GM19240 (cell line): ENCODE measurements around the gene CACNG5.

Experiments
- DNase-seq: peaks from one replicate; pipeline ENCODE4 v3.0.0; 2011; ENCODE audit warnings: low spot score; ENCODE audit not compliant: insufficient read length

Gene CACNG5

DNA sequence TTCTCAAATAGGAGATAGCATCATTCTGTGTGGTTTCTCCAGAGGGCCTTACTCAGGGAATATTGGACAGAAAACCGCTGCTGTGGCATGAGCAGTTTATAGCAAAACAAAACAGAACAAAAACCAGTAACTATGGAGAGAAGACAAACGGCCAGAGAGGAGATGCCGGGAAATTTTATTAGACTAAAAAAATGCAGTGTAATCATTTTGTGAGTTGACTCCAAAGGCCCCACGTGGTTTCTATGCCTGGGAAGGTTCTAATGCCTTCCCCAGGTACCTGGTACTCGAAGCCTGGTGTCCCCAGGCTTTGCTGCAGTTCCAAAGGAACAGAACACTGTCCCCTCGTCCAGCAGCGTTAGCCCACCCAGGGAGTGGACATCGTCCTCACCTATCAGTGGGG lies 12.9 kb upstream of the CACNG5 start:
- DNase-seq: no peak

DNA sequence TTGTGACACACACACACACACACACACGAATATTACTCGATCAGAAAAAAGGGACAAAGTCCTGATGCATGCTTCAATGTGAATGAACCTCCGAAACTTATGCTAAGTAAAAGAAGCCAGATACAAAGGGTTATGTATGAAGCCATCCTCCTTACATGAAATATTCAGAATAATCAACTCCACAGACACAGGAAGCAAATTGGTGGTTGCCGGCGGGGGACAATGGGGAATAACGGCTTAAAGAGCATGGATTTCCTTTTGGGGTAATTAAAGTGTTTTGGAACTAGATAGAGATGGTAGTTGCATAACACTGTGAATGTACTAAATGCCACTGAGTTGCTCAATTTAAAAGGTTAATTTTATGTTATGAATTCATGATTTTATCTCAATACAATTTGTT lies 8.1 kb upstream of the CACNG5 start:
- no peak for DNase-seq

DNA sequence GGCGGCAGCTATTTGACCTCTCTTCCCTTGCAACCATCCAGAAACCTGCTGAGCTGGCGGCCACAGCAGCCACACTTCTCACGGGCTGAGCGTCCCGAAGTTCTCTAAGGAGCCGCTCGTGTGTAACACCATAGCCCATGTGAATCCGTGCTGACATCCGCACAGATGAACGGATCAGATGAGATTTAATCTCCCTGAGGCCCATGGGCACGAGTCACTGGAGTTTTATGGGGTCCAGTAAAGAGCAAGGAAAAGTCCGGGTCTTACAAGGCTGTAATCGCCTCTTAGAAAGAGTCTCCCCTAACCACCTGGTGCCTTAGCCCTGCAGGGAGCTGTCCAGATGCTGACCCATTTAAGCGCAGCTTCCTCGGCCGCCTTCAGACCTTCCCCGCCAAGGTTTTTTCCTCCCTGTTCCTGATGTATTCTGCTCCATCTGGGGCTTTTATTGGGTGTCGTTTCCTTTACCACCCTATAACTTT lies 5.5 kb upstream of the CACNG5 start:
- no peak for DNase-seq

DNA sequence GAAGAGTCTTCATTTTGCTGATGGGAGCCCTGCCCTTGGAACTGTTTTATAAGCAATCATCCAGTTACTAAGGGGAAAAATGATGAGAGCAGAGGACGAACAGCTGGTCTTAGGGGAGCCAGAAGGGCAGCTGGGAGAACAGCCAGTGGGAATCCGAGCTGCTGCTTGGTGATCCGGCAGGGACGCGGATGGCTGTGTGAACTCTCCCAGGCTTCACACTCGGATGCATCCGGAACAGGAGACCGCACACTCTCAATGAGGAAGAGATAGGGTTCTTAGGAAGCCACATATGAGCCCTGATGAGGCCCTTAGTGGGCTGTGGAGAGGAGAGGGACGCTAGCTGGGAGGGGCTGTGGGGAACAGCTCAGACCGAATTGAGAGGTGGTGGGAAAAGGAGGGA lies 5.0 kb upstream of the CACNG5 start:
- DNase-seq: no peak

DNA sequence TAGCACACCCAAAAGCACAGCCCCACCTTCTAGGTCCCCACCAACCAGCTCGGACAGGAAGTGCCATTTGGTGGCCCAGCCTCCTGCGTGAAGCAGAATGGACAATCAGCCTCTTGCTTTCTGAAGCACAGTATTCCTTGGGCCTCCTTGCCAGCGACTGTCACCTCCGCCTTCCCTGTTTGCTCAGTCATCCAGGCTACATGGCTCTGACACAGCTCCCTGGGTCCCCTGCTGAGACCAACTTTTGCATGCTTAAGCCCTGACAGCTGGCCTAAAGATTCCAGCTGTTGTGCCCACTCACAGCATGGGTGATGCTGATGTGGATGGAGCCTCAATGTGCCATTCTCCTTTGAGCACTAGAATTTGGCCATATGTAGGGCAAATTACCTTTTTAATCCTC lies 4.5 kb upstream of the CACNG5 start:
- no peak for DNase-seq

DNA sequence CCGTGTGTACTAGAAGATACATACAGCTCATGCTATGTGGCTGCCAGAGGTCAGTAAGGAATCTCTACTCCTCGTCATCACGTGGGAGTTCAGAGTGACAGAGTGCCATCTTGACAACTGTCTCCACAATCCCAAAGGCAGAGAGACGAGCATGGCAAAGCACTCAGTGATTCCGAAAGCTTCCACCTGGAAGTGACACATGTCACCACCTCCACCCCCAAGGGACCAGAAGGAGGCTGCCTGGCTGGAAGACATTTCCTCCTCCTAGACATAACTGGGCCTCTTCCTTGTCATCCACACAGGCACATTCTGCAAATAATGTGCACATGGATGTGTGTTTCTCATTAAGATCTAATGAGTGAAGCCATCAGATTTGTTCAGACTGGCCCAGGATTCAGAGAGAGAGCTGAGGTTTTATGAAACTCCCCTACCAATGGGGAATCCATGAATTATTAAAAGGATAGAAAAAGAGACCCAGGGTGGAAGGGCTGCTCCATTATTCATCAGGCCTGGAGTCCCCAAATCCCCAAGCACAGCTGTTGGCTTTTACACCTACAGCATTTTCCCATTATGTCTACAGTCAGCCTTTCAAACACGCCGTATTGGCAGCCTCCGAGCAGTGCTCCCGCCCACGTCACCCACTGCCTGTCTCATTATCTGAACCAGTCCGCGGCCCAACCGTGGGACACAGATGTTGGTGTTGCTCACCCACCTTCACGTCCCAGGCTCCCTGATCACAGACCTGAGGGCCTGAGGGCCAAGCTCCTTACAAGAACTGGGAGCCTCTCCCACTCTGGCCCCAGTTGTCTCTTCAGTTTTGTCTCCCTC lies 3.3 kb upstream of the CACNG5 start:
- DNase-seq: no peak

DNA sequence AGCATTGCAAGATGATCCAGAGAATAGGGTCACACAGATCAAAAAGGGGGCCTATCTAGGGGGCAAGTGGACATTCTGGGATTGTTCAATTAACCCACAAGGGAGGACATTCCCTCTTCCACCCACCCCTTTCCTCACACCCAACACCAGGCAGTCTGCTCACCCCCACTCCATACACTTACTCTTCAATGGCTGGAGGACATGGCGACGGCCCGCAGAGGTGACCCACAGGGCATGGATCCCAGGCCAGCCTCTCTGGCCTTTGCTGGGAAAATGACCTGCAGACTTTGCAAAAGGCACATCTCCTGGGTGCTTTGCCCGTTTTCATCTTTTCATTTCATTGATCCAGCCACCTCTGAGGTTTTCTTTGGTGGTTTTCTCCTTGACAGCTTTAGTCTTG lies 1.7 kb upstream of the CACNG5 start:
- no peak for DNase-seq

DNA sequence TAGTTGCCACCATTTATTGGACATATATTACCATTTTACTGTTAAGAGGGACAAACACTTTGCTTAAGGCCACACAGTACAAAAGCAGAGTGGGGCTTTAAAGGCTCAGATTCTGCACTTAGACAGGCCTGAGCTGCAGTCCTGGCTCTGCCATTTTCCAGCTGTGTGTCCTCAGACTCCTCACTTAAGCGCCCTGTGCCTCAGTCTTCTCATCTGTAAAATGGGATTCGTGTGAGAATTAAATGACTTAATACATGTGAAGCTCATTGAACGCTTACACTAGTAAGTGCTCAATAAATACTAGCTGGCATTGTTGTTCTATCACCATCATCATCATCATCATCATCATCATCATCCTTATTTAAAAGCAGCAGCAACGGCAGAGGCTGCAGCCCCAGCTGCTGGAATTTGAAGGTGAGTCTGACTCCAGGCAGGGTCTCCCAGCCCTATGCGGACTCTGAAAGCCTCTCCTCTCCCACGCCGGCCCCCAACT lies 445 bp upstream of the CACNG5 start:
- DNase-seq: no peak

DNA sequence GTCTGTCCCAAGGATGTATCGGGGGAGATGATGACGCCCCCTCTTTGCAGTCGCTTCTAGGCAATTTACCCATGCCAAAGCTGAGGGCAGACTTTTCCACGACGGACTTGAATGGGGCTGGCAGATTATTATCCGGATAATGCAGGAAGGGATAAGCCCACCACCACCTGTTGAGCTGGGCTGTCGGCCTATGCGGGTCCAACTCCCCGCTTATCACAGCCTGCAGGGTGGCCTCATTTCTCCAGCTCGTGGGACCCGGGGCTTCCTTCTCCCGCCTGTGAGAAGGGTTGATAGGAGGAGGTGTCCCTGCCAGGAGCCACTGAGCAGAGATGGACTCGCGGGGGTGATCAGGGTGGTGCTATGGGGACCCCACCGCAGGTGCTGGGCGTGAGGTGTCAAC lies 559 bp downstream of the CACNG5 start:
- DNase-seq: no peak

DNA sequence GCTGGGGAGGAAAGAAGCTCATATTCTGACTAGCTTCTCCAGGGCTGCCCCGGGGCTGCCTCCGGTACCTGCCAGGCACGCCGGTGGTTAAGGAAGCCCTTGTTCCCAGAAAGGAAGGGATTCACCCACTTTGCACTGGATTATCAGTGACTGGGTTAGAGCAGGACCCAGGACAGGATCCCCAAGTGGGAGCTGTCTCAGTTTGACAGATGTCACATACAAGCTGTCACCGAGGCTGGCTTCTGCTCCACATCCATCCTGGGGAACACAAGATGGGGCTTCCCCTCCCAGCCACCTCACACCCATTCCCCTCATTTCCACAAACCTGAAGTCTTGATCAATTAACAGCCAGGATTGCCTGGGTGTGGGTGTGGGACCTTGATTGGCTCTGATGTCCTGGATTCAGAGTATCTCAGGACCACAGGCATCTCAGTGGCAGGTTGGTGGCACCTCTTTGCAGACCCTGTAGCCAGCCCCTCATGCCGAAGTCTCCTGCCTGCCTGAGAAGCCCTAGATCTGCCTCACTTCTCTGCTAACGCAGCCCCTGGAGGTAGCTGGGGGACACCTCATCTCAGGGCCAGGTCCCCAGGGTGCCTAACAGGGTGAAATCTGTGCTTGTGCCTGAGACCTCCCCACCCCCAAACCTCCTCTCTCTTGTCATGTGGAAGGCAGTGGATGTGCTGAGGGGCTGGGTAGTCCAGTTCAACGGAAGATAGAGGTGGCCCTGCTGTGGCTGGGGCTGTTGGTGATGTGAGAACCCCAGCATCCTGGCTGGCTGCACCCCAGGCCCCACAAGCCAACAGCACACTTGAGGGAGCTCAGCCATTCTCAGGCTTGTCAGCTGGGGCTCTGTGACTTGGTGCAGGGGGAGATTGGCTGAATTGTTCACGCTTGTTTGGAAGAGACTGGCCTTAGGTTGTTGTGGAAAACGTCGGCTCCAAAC lies 1.4 kb downstream of the CACNG5 start:
- DNase-seq: no peak

DNA sequence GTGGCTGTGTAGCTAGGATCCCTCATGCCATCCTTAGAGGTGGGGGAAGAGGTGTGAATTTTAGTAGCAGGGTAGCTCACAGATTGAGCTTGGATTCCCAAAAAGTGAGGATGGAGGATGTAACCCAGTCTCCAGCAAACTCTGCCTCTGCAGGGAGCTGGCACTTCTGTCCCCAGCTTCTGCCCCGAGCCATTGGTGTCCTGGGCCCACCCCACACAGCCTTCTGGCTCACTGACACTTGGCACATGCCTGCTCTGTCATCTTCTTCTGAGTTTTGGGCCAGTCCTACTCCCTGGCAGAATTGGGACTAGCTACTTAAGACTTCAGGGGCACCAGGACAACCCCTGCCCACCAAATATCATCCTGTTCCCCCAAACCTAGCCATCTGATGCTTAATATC lies 2.3 kb downstream of the CACNG5 start:
- DNase-seq: no peak

DNA sequence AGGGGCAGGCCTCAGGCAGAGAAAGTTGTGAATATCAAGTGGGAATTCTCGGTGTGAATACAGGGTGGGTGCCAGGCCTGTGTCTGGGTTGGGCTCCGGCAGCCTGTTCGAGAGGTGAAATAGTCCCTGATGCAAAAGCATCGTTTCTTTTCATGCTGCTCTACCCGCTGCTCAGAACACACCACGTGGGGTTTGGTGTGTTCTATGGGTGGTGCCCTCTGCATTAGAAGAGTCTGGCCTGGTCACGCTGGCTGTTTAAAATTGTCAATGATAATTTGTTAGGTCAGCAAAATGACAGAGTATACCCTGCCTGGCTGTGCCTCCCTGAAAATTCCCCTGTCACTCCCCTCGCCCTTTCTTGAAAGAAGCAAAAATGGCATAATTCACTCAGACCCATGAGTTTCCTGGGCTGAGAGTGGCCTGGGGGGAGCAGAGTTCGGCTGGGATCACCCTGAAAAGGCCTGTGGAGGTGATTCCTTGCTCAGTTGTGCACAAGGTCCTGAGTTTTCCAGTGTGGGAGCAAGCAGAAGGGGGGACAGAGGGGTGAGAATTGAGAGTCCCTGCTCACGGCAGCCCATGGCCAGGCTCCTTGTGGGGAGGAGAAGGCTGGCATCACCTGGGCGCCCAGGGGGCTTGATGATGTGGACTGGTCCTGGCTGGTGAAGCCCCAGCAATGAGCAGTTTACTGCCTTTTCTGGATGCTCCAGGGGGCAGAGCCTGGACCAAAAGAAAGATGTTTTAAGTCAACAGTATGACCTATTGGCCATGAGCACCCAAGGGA lies 3.2 kb downstream of the CACNG5 start:
- DNase-seq: no peak

DNA sequence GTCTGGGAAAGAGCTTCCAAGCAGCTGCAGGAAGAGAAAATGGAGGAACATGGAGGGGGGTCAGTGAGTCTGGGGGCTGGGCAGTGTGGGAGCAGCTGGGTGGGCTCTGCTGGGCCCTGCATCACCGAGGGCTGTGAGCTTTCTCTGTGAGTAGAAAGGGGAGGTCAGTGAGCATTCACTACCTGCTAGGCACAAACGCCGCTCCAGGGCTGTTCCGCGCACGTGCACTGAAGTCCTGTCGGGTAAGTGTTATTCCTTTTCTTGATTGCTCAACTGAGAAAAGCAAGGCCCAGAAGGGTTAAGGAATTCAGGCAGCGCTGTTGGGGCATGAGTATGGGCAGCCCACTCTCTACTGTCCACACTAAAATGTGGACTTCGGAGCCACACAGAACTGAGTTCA lies 4.7 kb downstream of the CACNG5 start:
- DNase-seq: no peak

DNA sequence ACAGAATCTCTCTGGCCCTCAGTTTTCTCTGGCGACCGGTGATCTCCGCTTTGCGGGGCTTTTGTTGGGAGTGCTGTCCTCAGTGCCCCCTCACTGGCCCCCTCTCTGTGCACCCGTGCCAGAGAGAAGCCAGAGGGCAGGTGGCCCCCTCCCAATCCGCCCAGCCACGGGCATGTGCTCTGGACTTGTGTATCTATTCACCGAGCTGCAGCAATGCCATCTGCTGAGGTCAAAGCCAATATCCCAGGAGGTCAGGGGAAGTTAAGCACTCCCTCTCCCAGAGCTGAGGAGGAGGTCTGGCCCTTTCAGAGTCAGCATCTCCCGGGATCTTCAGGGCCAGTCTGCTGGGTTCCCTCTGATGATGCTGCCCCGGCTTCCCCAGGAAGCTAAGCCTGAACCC lies 5.1 kb downstream of the CACNG5 start:
- DNase-seq: no peak

DNA sequence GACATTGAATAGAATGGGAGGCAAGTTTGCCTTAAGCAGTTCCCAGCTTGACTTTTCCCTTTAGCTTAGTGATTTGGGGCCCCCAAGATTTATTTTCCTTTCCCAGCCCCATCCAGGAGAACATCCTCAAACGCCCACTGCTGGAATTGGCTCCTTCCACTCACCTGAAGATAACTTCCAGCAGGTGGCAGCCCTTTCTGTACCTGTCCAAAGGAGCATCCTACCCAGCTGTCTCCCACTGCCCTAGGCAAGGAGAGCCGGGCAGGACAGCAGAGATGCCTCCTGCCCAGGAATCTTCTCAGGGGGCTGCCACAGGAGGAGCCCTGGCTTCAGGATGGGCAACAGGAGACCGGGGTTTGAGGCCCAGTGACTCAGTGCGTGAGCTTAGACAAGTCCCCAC lies 6.4 kb downstream of the CACNG5 start:
- DNase-seq: no peak

DNA sequence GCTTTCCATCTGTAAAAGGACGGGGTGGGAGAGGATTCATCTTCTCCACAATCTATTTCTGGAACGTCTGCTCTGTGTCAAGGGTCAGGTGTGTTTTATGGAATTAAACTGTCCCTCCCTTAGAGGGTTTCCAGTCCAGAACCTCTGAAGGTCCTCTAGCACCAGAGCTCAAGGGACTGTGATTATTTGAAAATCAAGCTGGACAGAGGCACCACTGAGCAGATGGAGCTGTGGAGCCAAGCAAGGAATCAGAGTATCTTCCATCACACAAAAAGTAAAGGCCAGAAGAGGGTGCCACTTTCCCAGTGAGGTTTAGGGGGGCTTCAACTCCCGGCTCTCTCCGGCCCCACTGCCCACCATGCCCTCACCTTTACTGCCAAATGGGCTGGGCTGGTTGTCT lies 6.8 kb downstream of the CACNG5 start:
- DNase-seq: no peak

DNA sequence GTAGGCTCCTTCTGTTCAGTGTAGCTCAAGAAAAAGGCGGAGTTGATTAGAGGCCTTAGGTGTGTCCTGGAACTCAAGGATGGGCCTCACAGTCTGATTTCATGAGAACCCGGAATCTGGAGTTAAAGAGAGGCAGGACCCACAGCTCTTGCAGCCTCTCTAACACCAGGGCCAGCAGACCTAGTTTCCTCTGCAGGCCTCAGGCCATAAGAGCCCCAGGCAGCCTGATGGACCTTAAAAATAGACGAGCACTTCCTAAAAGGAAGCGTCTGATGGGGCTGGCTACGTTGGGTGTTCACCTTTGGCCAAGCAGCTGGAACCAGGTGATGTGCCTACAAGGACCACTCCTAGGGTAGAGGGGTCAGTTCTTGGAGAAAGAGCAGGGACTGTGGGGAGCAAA lies 7.6 kb downstream of the CACNG5 start:
- no peak for DNase-seq

DNA sequence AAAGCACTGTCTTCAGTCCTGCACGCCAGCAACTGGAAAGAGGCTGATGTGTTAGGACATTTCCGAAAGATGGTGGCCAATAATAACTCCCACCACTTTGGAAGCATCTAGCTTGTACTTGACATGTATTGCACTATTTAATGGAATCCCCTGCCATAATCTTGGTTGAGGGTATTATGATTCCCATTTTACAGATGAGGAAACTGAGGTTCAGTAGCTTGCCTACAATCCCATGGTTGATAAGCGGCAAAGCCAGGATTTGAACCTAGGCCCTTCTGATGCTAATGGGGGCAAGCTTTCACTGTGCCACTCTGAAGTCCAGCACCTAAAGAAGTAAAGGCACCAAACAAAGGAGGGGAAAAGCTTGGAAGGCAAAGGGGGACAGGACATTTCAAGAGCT lies 8.0 kb downstream of the CACNG5 start:
- no peak for DNase-seq

DNA sequence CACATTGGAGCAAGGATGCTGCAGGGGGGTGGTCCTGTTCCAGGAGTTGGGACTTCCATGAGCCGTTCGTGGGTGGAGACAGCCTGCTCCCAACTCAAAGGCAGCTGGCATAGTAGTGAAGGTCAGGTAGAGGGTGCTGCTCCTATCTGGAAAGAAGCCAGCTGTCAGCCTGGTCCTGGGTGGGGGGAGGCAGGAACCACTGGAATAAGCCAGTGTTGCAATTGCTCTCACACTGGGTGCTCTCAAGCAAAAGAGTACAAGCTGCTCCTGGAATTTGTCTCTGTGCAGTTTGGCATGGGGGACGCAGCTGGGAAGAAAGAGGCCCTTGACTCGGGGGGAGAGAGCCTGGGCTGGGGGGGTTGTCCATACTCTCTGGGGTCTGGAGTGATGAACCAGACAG lies 8.7 kb downstream of the CACNG5 start:
- DNase-seq: no peak

DNA sequence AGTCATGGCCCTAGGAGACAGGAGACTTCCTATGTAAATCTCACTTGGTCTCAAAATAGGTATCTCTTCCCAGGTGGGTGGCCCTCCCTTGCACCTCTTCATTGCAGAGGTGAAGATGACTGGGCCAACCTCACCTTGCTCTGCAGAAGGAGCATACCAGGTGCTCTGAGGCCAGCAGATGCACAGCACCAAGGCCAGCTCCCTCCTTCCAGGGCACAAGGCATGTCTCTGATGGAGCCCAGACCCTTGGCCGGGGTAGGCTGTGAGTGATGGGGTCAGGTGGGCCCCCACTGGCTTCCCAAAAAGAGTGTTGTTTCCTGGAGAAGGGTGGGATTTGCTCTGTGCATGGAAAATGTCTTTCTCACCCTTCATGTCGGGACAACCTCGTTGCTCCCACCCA lies 12.8 kb downstream of the CACNG5 start:
- no peak for DNase-seq

DNA sequence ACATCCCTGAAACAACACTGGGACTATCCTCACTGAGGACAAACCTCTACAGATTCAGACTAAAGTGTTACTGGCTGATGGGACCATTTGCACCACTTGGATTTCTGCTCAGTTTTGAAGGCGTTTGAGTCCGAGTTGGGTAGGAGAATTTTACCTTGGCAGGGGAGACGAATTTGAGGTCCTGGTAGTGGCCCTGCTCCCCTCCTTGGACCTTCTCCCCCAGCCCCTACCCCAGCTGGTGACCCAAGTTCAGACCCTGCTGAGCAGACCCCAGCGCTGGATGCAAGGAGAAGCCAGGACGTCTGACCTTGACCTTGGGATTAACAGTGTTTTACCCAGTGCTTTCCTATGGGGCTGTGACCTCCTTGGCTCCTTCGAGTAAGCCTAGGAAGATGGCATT lies 13.6 kb downstream of the CACNG5 start:
- DNase-seq: no peak
